ENCODE results near the gene JARID2. TPM values are rescaled to one million over a fixed set of nuclear protein-coding genes. Genes with fewer than 3 reads are reported as not detected.
A peak's percentile ranks its signal among the peaks of the same experiment; 100 is the strongest.

The JARID2 gene
- total and polyA plus RNA-seq, 11 donors, result 3.5 to 12.2 (median 7.5) TPM

DNA sequence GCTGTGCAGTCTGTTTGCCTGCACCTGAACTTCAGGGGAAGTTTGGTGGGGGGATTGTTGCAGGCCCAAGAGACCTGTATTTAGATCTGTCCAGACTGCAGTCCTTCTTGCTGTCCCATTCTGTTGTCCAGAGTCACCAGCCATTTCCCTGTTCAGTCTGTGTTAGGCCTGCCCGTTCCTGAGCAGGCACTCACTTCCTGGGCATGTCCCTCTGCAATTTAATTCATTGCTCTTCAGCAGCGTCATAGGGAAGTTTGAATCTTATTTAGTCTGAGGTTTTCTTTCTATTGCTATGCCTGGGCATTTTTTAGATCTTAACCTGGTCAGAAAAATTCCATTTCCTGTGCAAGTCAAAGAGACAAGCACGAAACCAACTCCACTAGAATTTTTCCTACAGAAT is 226.8 kb downstream of the JARID2 start:
- TF ChIP-seq POLR2A (IDR thresholded peaks at IDR 0.05), result no peak
- TF ChIP-seq, protein P1, sequence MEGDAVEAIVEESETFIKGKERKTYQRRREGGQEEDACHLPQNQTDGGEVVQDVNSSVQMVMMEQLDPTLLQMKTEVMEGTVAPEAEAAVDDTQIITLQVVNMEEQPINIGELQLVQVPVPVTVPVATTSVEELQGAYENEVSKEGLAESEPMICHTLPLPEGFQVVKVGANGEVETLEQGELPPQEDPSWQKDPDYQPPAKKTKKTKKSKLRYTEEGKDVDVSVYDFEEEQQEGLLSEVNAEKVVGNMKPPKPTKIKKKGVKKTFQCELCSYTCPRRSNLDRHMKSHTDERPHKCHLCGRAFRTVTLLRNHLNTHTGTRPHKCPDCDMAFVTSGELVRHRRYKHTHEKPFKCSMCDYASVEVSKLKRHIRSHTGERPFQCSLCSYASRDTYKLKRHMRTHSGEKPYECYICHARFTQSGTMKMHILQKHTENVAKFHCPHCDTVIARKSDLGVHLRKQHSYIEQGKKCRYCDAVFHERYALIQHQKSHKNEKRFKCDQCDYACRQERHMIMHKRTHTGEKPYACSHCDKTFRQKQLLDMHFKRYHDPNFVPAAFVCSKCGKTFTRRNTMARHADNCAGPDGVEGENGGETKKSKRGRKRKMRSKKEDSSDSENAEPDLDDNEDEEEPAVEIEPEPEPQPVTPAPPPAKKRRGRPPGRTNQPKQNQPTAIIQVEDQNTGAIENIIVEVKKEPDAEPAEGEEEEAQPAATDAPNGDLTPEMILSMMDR (IDR thresholded peaks at IDR 0.05), result no peak
- 66 to 83% (median 72%) methylated on average over 3 of the region's 3 CpGs for WGBS, 4 donors
- H3K4me3 ChIP-seq, result no peak overlapping the region
- intact Hi-C loops (cut with DNase I), result loop anchor here in 1 of 10 donors (10.0 kb wide), 1 partner anchor 598 kb away; no protein-coding TSS in a partner anchor
- no peak for DNase-seq
- no peaks in the 10 kb centered on the region for H3K27me3 ChIP-seq
- H3K4me1 ChIP-seq, result peaks cover 7 to 71% (median 41%) of the 10 kb centered on the region in 12 donors
- peaks cover 0 to 34% (median 11%) of the 10 kb centered on the region in 9 donors for H3K36me3 ChIP-seq
- no peak for ATAC-seq
- H3K27ac ChIP-seq, result peak overlapping the region in 7 of 12 donors; percentile 17 to 86 (median 66)
- H3K9me3 ChIP-seq, result no peaks in the 10 kb centered on the region

DNA sequence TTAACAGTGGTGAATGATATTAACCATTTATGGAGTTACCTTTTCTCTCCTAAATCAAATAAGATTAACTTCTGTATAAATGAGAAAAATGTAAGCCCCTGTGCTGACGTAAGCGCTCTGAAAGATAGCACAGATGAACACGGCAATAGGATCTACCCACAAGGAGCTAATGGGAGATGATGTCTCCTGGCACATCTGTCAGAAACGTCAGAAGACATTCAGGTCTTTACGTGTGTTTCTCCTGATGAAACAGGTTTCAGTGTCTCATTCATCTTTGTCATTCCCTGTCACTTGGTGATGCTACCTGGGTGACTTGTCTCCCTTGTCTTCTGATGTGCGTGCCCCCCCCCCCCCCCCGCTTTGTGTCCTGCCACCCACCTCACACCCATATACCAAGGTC is 227.3 kb downstream of the JARID2 start:
- Histone ChIP-seq H3K4me1 (peaks cover 7 to 77% (median 45%) of the 10 kb centered on the region in 12 donors), H3K9me3 (no peaks in the 10 kb centered on the region), H3K27me3 (no peaks in the 10 kb centered on the region), H3K27ac (peak overlapping the region in 11 of 12 donors; percentile 43 to 86 (median 63)), H3K36me3 (peaks cover 0 to 34% (median 11%) of the 10 kb centered on the region in 9 donors), H3K4me3 (no peak overlapping the region)
- no peak for ATAC-seq
- DNase-seq, result no peak
- no peak for TF ChIP-seq POLR2A (IDR thresholded peaks at IDR 0.05)
- TF ChIP-seq, protein P1 (IDR thresholded peaks at IDR 0.05), result no peak
- intact Hi-C loops (cut with DNase I), result loop anchor here in 1 of 10 donors (10.0 kb wide), 1 partner anchor 598 kb away; no protein-coding TSS in a partner anchor
- WGBS, 4 donors, result 71 to 82% (median 79%) methylated on average over 7 of the region's 7 CpGs

DNA sequence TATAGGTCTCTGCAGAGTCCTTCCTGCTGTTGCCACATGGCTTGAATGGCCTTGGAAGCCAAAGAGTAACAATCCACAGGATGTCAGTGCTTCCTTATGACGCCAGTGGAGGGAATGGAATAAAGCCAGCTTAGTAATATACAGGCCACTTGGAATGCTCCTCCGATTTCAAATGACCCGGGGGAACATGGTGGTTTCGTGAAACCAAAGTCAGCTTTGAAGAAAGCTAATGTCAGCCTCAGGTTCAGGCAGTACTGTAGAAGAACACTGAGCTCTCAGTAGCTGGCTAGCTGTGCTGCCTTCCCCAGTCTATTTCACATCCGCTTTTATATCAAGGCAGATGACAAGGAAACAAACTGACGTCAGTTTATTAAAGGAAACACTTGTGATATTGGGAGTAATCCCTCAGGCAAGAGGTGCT is 227.9 kb downstream of the JARID2 start:
- H3K36me3 ChIP-seq, result peaks cover 0 to 29% (median 9%) of the 10 kb centered on the region in 9 donors
- WGBS, 4 donors, result 6 to 37% (median 16%) methylated on average over 6 of the region's 6 CpGs
- H3K4me1 ChIP-seq, result peaks cover 7 to 82% (median 45%) of the 10 kb centered on the region in 12 donors
- peak; percentile 78 to 91 (median 86) for ATAC-seq
- TF ChIP-seq, protein P1 (IDR thresholded peaks at IDR 0.05), result no peak
- TF ChIP-seq POLR2A (IDR thresholded peaks at IDR 0.05), result no peak
- intact Hi-C loops (cut with DNase I), result loop anchor here in 1 of 10 donors (10.0 kb wide), 1 partner anchor 599 kb away; no protein-coding TSS in a partner anchor
- H3K27ac ChIP-seq, result peak overlapping the region; percentile 43 to 86 (median 64)
- H3K9me3 ChIP-seq, result no peaks in the 10 kb centered on the region
- H3K27me3 ChIP-seq, result no peaks in the 10 kb centered on the region
- no peak overlapping the region for H3K4me3 ChIP-seq
- DNase-seq, result peak in 2 of 5 donors; percentile 45 to 50

DNA sequence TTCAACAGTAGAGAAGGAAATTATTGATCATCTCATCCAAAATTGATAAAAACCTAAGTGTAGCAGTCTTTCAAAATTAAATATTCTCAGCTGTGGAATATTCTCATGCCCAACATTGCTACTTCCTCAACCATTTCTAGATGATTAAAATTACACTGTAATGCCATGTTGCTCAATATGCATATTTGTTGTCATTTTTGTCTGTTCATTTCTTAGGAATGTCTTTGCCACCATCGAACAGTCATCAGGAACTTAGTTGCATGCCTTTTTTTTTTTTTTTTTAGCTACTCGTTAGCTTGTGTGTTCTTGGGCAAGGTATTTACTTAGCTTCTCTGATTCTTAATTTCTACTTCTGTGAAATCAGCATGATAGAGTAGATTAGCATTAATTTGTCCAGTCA is 228.3 kb downstream of the JARID2 start:
- Histone ChIP-seq H3K4me1 (peaks cover 7 to 87% (median 45%) of the 10 kb centered on the region in 12 donors), H3K4me3 (no peak overlapping the region), H3K27me3 (no peaks in the 10 kb centered on the region), H3K9me3 (no peaks in the 10 kb centered on the region), H3K36me3 (peaks cover 0 to 26% (median 9%) of the 10 kb centered on the region in 9 donors), H3K27ac (peak overlapping the region; percentile 43 to 86 (median 64))
- ATAC-seq, result no peak
- WGBS, 4 donors, result 73 to 88% (median 79%) methylated on average over 2 of the region's 2 CpGs
- TF ChIP-seq, protein P1 (IDR thresholded peaks at IDR 0.05), result no peak
- intact Hi-C loops (cut with DNase I), result loop anchor here in 1 of 10 donors (10.0 kb wide), 1 partner anchor 599 kb away; no protein-coding TSS in a partner anchor
- no peak for DNase-seq

All from heart left ventricle (tissue), 16 donors.